ENCODE measurements around the gene TTC5.
"Not testable (repeated sequence)": the region's sequence is repeated elsewhere in the genome, so short reads cannot be mapped to it uniquely, and the experiment has no call there.

The TTC5 gene

GRCh38 chr14:20305265-20306078 is at the start of gene TTC5:
Gene TTC5 (minus strand): TSS chr14:20305951. CDS start chr14:20305937, 14 bp downstream.
- Mint-ChIP-seq H3K4me1 (peaks cover 44% of the 10 kb centered on the region), H3K9me3 (no peaks in the 10 kb centered on the region), H3K36me3 (peaks cover 1% of the 10 kb centered on the region), H3K27me3 (no peaks in the 10 kb centered on the region), H3K27ac (peak within 1 kb of the TSS; percentile 94), H3K4me3 (peak within 1 kb of the TSS; percentile 95)

GRCh38 chr14:20350860-20351259 is 45.1 kb upstream of the TTC5 start:
- peaks cover 6% of the 10 kb centered on the region for H3K36me3 Mint-ChIP-seq

GRCh38 chr14:20350282-20350681 is 44.5 kb upstream of the TTC5 start:
- H3K27ac Mint-ChIP-seq = no peak overlapping the region
- H3K9me3 Mint-ChIP-seq = no peaks in the 10 kb centered on the region
- peaks cover 4% of the 10 kb centered on the region for H3K4me1 Mint-ChIP-seq
- H3K36me3 Mint-ChIP-seq = peaks cover 7% of the 10 kb centered on the region
- no peak overlapping the region for H3K4me3 Mint-ChIP-seq
- no peaks in the 10 kb centered on the region for H3K27me3 Mint-ChIP-seq

More at GRCh38 chr14:20350860-20351259, 45.1 kb upstream of the TTC5 start:
- H3K4me3 Mint-ChIP-seq = no peak overlapping the region
- no peaks in the 10 kb centered on the region for H3K27me3 Mint-ChIP-seq
- H3K4me1 Mint-ChIP-seq = no peaks in the 10 kb centered on the region
- H3K9me3 Mint-ChIP-seq = no peaks in the 10 kb centered on the region
- no peak overlapping the region for H3K27ac Mint-ChIP-seq

GRCh38 chr14:20347747-20348146 is 42.0 kb upstream of the TTC5 start:
- Mint-ChIP-seq H3K4me3 (no peak overlapping the region), H3K4me1 (peaks cover 10% of the 10 kb centered on the region), H3K36me3 (peaks cover 5% of the 10 kb centered on the region), H3K27ac (no peak overlapping the region), H3K27me3 (no peaks in the 10 kb centered on the region), H3K9me3 (no peaks in the 10 kb centered on the region)

- Mint-ChIP-seq H3K4me1 (peaks cover 10% of the 10 kb centered on the region), H3K4me3 (no peak overlapping the region), H3K27me3 (no peaks in the 10 kb centered on the region), H3K9me3 (no peaks in the 10 kb centered on the region), H3K36me3 (peaks cover 5% of the 10 kb centered on the region), H3K27ac (no peak overlapping the region)
Observed at GRCh38 chr14:20346713-20347112, 41.0 kb upstream of the TTC5 start.

GRCh38 chr14:20345366-20345765 is 39.6 kb upstream of the TTC5 start:
- H3K9me3 Mint-ChIP-seq = no peaks in the 10 kb centered on the region
- peaks cover 5% of the 10 kb centered on the region for H3K36me3 Mint-ChIP-seq
- H3K27ac Mint-ChIP-seq = peak overlapping the region; percentile 57
- no peaks in the 10 kb centered on the region for H3K27me3 Mint-ChIP-seq
- H3K4me3 Mint-ChIP-seq = no peak overlapping the region
- H3K4me1 Mint-ChIP-seq = peaks cover 10% of the 10 kb centered on the region

- H3K4me3 Mint-ChIP-seq = peak overlapping the region; percentile 89
- no peaks in the 10 kb centered on the region for H3K9me3 Mint-ChIP-seq
- H3K36me3 Mint-ChIP-seq = peaks cover 2% of the 10 kb centered on the region
- H3K4me1 Mint-ChIP-seq = peaks cover 10% of the 10 kb centered on the region
- H3K27me3 Mint-ChIP-seq = no peaks in the 10 kb centered on the region
- H3K27ac Mint-ChIP-seq = peak overlapping the region; percentile 93
Observed at GRCh38 chr14:20343862-20344220, 38.1 kb upstream of the TTC5 start.

GRCh38 chr14:20343092-20343861 is 37.5 kb upstream of the TTC5 start, which contains the start of gene PARP2:
Gene PARP2 (plus strand): TSS chr14:20343635. CDS start chr14:20343642, 7 bp downstream.
- H3K9me3 Mint-ChIP-seq = no peaks in the 10 kb centered on the region
- H3K27ac Mint-ChIP-seq = peak within 1 kb of the TSS; percentile 93
- peaks cover 10% of the 10 kb centered on the region for H3K4me1 Mint-ChIP-seq
- H3K27me3 Mint-ChIP-seq = no peaks in the 10 kb centered on the region
- peaks cover 2% of the 10 kb centered on the region for H3K36me3 Mint-ChIP-seq
- H3K4me3 Mint-ChIP-seq = peak within 1 kb of the TSS; percentile 89

GRCh38 chr14:20341646-20342045 is 35.9 kb upstream of the TTC5 start:
- peak overlapping the region; percentile 65 for H3K27ac Mint-ChIP-seq
- H3K36me3 Mint-ChIP-seq = peaks cover 2% of the 10 kb centered on the region
- peak overlapping the region; percentile 89 for H3K4me3 Mint-ChIP-seq
- no peaks in the 10 kb centered on the region for H3K27me3 Mint-ChIP-seq
- peaks cover 10% of the 10 kb centered on the region for H3K4me1 Mint-ChIP-seq
- H3K9me3 Mint-ChIP-seq = no peaks in the 10 kb centered on the region

- H3K4me3 Mint-ChIP-seq, H3K27ac Mint-ChIP-seq, H3K27me3 Mint-ChIP-seq, H3K9me3 Mint-ChIP-seq, H3K36me3 Mint-ChIP-seq: not testable (repeated sequence)
- peaks cover 10% of the 10 kb centered on the region for H3K4me1 Mint-ChIP-seq
Observed at GRCh38 chr14:20341032-20341431, 35.3 kb upstream of the TTC5 start.

- Mint-ChIP-seq H3K4me1 (peaks cover 39% of the 10 kb centered on the region), H3K27me3 (no peaks in the 10 kb centered on the region), H3K27ac (no peak overlapping the region), H3K4me3 (no peak overlapping the region), H3K36me3 (no peaks in the 10 kb centered on the region), H3K9me3 (no peaks in the 10 kb centered on the region)
Observed at GRCh38 chr14:20334017-20334416, 28.3 kb upstream of the TTC5 start.

GRCh38 chr14:20333494-20333841 is 27.7 kb upstream of the TTC5 start:
- Mint-ChIP-seq H3K27me3 (no peaks in the 10 kb centered on the region), H3K4me1 (peaks cover 44% of the 10 kb centered on the region), H3K36me3 (no peaks in the 10 kb centered on the region), H3K4me3 (peak overlapping the region; percentile 100), H3K27ac (peak overlapping the region; percentile 96), H3K9me3 (no peaks in the 10 kb centered on the region)

GRCh38 chr14:20332788-20333493 is 27.2 kb upstream of the TTC5 start, which contains the start of gene CCNB1IP1:
Gene CCNB1IP1 (minus strand): TSS chr14:20333279. CDS start chr14:20316523, 16,756 bp downstream.
- H3K4me3 Mint-ChIP-seq = peak within 1 kb of the TSS; percentile 100
- H3K27me3 Mint-ChIP-seq = no peaks in the 10 kb centered on the region
- H3K27ac Mint-ChIP-seq = peak within 1 kb of the TSS; percentile 96
- H3K4me1 Mint-ChIP-seq = peaks cover 48% of the 10 kb centered on the region
- H3K9me3 Mint-ChIP-seq = no peaks in the 10 kb centered on the region
- no peaks in the 10 kb centered on the region for H3K36me3 Mint-ChIP-seq

- Mint-ChIP-seq H3K36me3 (no peaks in the 10 kb centered on the region), H3K27ac (peak overlapping the region; percentile 96), H3K9me3 (no peaks in the 10 kb centered on the region), H3K4me1 (peaks cover 53% of the 10 kb centered on the region), H3K27me3 (no peaks in the 10 kb centered on the region), H3K4me3 (peak overlapping the region; percentile 100)
Observed at GRCh38 chr14:20332431-20332787, 26.7 kb upstream of the TTC5 start.

- Mint-ChIP-seq H3K36me3 (no peaks in the 10 kb centered on the region), H3K27me3 (no peaks in the 10 kb centered on the region), H3K4me1 (peaks cover 55% of the 10 kb centered on the region), H3K4me3 (peak overlapping the region; percentile 15), H3K9me3 (no peaks in the 10 kb centered on the region), H3K27ac (peak overlapping the region; percentile 7)
Observed at GRCh38 chr14:20331053-20331613, 25.4 kb upstream of the TTC5 start.

Data from activated naive CD4-positive, alpha-beta T cell treated with anti-CD3 and anti-CD28 coated beads, Interleukin-2, amount 50 U/mL, for 24 hours (primary cell).